Measurements from ENCODE around the gene CCDC192. TPM values are rescaled to one million over a fixed set of nuclear protein-coding genes. Genes with fewer than 3 reads are reported as not detected.

CCDC192 gene
- total RNA-seq, 1 donor from 2014 or later = 1.3 TPM

DNA sequence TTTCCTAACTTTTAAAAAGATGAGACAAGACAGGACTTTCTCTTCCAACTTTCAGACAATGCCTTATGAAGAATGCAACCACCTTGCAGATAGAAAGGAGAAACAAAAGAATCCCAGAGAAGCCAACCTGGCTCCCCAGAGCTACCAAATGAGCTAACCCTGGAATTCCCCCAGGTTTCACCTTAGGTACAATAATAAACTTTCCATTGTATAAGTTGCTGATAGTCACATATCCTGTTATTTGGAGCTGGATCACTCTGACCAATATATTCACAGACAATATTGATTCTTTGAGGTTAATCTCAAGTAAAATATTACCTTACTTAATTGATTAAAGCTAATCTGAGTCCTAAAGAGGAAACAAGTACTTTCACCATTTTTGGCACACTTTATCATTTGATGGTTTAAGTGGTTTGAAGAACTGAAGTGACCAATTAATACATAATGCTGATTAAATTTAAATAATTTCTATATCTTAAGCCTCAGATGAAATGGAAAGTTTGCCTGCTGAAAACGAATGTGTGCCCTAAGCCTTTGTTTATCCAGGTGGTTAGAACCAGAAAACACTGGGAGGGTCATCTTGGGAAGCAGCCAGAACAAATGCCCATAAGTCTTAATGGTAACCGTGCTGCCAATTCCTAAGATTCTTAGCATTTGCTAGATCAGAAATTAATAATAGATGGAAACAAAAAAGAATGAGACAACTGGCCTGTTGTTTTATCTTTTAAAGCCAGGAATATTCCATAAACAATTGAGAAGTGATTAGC is 220.8 kb downstream of the CCDC192 start:
- TF ChIP-seq, protein P1, sequence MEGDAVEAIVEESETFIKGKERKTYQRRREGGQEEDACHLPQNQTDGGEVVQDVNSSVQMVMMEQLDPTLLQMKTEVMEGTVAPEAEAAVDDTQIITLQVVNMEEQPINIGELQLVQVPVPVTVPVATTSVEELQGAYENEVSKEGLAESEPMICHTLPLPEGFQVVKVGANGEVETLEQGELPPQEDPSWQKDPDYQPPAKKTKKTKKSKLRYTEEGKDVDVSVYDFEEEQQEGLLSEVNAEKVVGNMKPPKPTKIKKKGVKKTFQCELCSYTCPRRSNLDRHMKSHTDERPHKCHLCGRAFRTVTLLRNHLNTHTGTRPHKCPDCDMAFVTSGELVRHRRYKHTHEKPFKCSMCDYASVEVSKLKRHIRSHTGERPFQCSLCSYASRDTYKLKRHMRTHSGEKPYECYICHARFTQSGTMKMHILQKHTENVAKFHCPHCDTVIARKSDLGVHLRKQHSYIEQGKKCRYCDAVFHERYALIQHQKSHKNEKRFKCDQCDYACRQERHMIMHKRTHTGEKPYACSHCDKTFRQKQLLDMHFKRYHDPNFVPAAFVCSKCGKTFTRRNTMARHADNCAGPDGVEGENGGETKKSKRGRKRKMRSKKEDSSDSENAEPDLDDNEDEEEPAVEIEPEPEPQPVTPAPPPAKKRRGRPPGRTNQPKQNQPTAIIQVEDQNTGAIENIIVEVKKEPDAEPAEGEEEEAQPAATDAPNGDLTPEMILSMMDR (conservative IDR thresholded peaks at IDR 0.05) = no peak
- H3K27me3 Mint-ChIP-seq (ENCODE audit: low read depth) = no peaks in the 10 kb centered on the region
- H3K4me3 Mint-ChIP-seq = no peak overlapping the region
- H3K27ac Mint-ChIP-seq (ENCODE audit: unreplicated experiment) = no peak overlapping the region
- no peaks in the 10 kb centered on the region for H3K4me1 Mint-ChIP-seq
- no peak for DNase-seq (ENCODE audit: low read depth, low spot score)
- no peaks in the 10 kb centered on the region for H3K9me3 Mint-ChIP-seq
- no peaks in the 10 kb centered on the region for H3K36me3 Mint-ChIP-seq (ENCODE audit: low read depth)

DNA sequence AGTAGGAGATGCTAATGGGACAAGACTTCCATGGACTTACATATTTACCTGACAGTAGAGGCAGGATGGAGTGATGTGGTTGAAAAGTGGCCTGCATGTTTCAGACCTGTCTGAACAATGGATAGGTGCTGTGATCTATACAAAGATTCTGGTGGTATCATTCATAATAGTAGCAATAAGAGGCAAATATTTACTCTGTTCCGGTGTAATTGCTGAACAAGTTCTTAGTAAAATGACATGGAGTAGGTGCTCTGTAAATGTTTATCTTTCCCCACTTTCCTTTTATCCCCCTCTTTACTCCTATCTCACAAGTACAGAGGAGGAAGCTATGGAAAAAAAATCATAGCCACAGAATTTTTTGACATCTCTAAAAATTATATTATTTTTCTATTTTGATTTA is 221.4 kb downstream of the CCDC192 start:
- H3K4me3 Mint-ChIP-seq = no peak overlapping the region
- H3K27ac Mint-ChIP-seq (ENCODE audit: unreplicated experiment) = no peak overlapping the region
- no peaks in the 10 kb centered on the region for H3K27me3 Mint-ChIP-seq (ENCODE audit: low read depth)
- TF ChIP-seq, protein P1 (conservative IDR thresholded peaks at IDR 0.05) = no peak
- DNase-seq (ENCODE audit: low read depth, low spot score) = no peak
- H3K4me1 Mint-ChIP-seq = no peaks in the 10 kb centered on the region
- H3K36me3 Mint-ChIP-seq (ENCODE audit: low read depth) = no peaks in the 10 kb centered on the region
- no peaks in the 10 kb centered on the region for H3K9me3 Mint-ChIP-seq

DNA sequence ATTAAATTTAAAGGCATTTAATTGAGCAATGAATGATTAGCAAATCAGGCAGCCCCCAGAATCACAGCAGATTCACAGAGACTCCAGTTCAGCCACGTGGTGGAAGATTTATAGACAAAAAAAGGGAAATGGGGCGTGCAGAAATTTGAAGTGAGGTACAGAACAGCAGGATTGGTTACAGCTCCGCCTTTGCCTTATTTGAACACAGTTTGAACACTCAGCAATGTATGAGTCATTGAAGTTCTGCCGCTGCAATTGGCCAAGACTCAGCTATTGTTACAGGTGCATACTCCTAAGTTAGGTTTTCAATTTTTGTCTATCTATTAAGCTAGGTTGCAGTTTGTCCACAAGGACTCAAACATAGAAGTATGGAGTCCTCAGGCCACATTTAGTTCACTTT is 222.7 kb downstream of the CCDC192 start:
- Mint-ChIP-seq H3K4me3 (no peak overlapping the region), H3K9me3 (no peaks in the 10 kb centered on the region), H3K27ac (ENCODE audit: unreplicated experiment) (no peak overlapping the region), H3K27me3 (ENCODE audit: low read depth) (no peaks in the 10 kb centered on the region), H3K4me1 (no peaks in the 10 kb centered on the region), H3K36me3 (ENCODE audit: low read depth) (no peaks in the 10 kb centered on the region)
- TF ChIP-seq, protein P1 (conservative IDR thresholded peaks at IDR 0.05) = no peak
- no peak for DNase-seq (ENCODE audit: low read depth, low spot score)

DNA sequence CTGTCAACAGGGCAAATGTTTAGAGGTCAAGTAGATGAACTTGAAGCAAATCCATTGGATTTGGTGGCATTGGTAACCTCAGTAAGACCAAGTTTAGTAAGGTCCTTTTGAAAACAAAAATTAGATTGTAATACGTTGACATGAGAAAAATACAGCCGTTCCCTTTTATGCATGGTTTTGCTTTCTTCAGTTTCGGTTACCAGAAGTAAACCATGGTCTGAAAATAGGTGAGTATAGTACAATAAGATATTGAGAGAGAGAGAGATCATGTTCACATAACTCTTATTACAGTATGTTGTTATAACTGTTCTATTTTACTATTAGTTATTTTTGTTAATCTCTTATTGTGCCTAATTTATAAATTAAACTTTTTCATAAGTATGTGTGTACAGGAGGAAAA is 223.8 kb downstream of the CCDC192 start:
- no peak for DNase-seq (ENCODE audit: low read depth, low spot score)
- Mint-ChIP-seq H3K27me3 (ENCODE audit: low read depth) (no peaks in the 10 kb centered on the region), H3K4me1 (no peaks in the 10 kb centered on the region), H3K9me3 (no peaks in the 10 kb centered on the region), H3K27ac (ENCODE audit: unreplicated experiment) (no peak overlapping the region), H3K36me3 (ENCODE audit: low read depth) (peaks cover 2% of the 10 kb centered on the region), H3K4me3 (no peak overlapping the region)
- TF ChIP-seq, protein P1 (conservative IDR thresholded peaks at IDR 0.05) = no peak

DNA sequence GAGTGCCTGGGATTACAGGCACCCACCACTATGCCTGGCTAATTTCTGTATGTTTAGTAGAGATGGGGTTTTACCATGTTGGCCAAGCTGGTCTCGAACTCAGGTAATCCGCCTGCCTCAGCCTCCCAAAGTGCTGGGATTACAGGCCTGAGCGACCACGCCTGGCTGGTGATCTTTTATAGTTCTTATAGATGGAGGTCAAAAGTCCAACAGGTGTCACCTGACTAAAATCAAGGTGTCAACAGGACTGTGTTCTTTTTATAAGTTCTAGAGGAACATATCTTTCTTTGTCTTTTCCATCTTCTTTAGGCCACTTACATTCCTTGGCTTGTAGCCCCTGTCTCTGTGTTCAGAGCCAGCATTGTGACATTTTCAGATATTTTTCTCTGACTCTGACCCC is 224.9 kb downstream of the CCDC192 start:
- no peak for DNase-seq (ENCODE audit: low read depth, low spot score)
- Mint-ChIP-seq H3K27me3 (ENCODE audit: low read depth) (no peaks in the 10 kb centered on the region), H3K27ac (ENCODE audit: unreplicated experiment) (no peak overlapping the region), H3K36me3 (ENCODE audit: low read depth) (peaks cover 2% of the 10 kb centered on the region), H3K4me1 (no peaks in the 10 kb centered on the region), H3K9me3 (no peaks in the 10 kb centered on the region), H3K4me3 (no peak overlapping the region)
- TF ChIP-seq, protein P1 (conservative IDR thresholded peaks at IDR 0.05) = no peak
